Fibroblast of lung (primary cell): ENCODE results near the gene PDE9A. TPM values are rescaled to one million over a fixed set of nuclear protein-coding genes. Genes with fewer than 3 reads are reported as not detected.

Experiments
- DNase-seq, 2 donors: peaks; one replicate each; pipeline versions ENCODE4 v3.0.0 to v3.0.0-alpha.2; 2010; ENCODE audit warnings: low read depth in 2 of 2
- H2AFZ ChIP-seq: 2 replicates; pipeline ENCODE4 v1.5.1; 2012; ENCODE audit warnings: low read length, control low read depth, inconsistent platforms
- H3K27ac ChIP-seq: 2 replicates; pipeline ENCODE4 v1.5.1; 2011; ENCODE audit warnings: low read length, control low read depth; ENCODE audit not compliant: insufficient read depth
- H3K27me3 ChIP-seq: 2 replicates; pipeline ENCODE4 v1.5.1; 2011; ENCODE audit warnings: mild to moderate bottlenecking, low read length; ENCODE audit not compliant: control insufficient read depth, insufficient read depth
- H3K36me3 ChIP-seq: 2 replicates; pipeline ENCODE4 v1.5.1; 2011; ENCODE audit warnings: low read length; ENCODE audit not compliant: control insufficient read depth, insufficient read depth
- H3K4me1 ChIP-seq: 2 replicates; pipeline ENCODE4 v1.5.1; 2011; ENCODE audit warnings: low read length; ENCODE audit not compliant: control insufficient read depth, insufficient read depth; ENCODE audit errors: extremely low read depth
- H3K4me2 ChIP-seq: 2 replicates; pipeline ENCODE4 v1.5.1; 2011; ENCODE audit warnings: low read length, control low read depth; ENCODE audit not compliant: insufficient read depth; ENCODE audit errors: extremely low read depth
- H3K4me3 ChIP-seq, 4 experiments: fragments of 200-600 bp in 1 of 4; sonication (generic) in 1 of 4; replicated peaks in 1 of 4; 2 replicates each; pipeline ENCODE4 v1.5.1; 2011 to 2016; ENCODE audit warnings: low read length in 4 of 4, low read depth in 3 of 4, mild to moderate bottlenecking in 3 of 4, control low read depth in 2 of 4, inconsistent platforms in 1 of 4, mixed read lengths in 1 of 4; ENCODE audit not compliant: insufficient read depth in 1 of 4; ENCODE audit errors: control extremely low read depth in 1 of 4
- H3K79me2 ChIP-seq: 2 replicates; pipeline ENCODE4 v1.5.1; 2012; ENCODE audit warnings: mild to moderate bottlenecking, low read length, inconsistent platforms; ENCODE audit not compliant: control insufficient read depth, insufficient read depth
- H3K9ac ChIP-seq: 2 replicates; pipeline ENCODE4 v1.5.1; 2011; ENCODE audit warnings: mild to moderate bottlenecking, low read length, control low read depth; ENCODE audit not compliant: insufficient read depth
- H3K9me3 ChIP-seq: 2 replicates; pipeline ENCODE4 v1.5.1; 2012; ENCODE audit warnings: low read depth, low read length; ENCODE audit not compliant: control insufficient read depth, insufficient read depth
- H4K20me1 ChIP-seq: 2 replicates; pipeline ENCODE4 v1.5.1; 2011; ENCODE audit warnings: low read length; ENCODE audit not compliant: control insufficient read depth, insufficient read depth; ENCODE audit errors: extremely low read depth
- CTCF ChIP-seq, 2 donors: IDR thresholded peaks in 1 of 2; conservative IDR thresholded peaks in 1 of 2; 1 replicate in 1 of 2; 2 replicates in 1 of 2; pipeline ENCODE4 v1.5.1; 2011 to 2012; ENCODE audit warnings: low read length in 2 of 2, control low read depth in 1 of 2, inconsistent platforms in 1 of 2, low read depth in 1 of 2, mild to moderate bottlenecking in 1 of 2
- EZH2 ChIP-seq: IDR thresholded peaks from 2 replicates; pipeline ENCODE4 v1.5.1; 2012; ENCODE audit warnings: low read length, control low read depth, mild to moderate bottlenecking; ENCODE audit errors: missing control alignments
- polyA plus RNA-seq, 2 donors: library from polyadenylated mRNA; depleted of rRNA in 1 of 2; stranded (reverse) in 1 of 2; unstranded in 1 of 2; fragments of >200 nt; gene quantifications; 2 replicates each; pipeline ENCODE4 v1.2.1, GENCODE V29; 2011 to 2012; ENCODE audit warnings: missing spikeins in 1 of 2
- total RNA-seq: library from RNA; depleted of rRNA; stranded (reverse); fragments of >200 nt; gene quantifications from 2 replicates; pipeline ENCODE4 v1.2.1, GENCODE V29; 2014

The PDE9A gene
- total and polyA plus RNA-seq, 2 donors (not counting 1 experiment from before 2014, with no cell fraction given) = 1.8 to 4.4 TPM

DNA sequence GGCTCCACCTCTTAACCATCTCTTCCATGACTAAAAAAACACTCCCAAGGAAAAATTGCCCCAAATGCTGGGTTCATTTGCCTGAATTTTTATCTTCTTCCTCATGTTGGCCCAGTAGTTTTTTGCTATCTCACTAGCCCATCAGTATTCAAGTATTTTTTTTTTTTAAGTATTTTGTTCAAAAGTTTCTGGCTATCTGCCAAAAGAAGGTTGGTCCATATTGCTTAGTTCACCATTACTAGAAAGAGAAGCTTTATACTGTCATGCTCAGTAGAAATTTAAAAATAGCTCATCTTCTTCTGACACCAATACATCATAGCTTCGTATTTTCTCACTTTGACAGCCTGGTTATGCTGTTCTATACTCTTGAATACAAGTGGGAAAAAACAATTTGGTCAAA lies 41.0 kb upstream of the PDE9A start:
- Histone ChIP-seq H3K4me3 (no peak overlapping the region), H3K4me2 (no peak overlapping the region), H3K9ac (no peak overlapping the region), H3K4me1 (no peaks in the 10 kb centered on the region), H3K36me3 (no peaks in the 10 kb centered on the region), H3K27me3 (peaks cover 3% of the 10 kb centered on the region), H3K9me3 (no peaks in the 10 kb centered on the region), H2AFZ (no peak overlapping the region), H3K27ac (no peak overlapping the region), H4K20me1 (no peaks in the 10 kb centered on the region), H3K79me2 (no peaks in the 10 kb centered on the region)
- DNase-seq = no peak
- TF ChIP-seq CTCF (conservative IDR thresholded peaks at IDR 0.05 in 1 of 2, IDR thresholded peaks at IDR 0.05 in 1 of 2; ENCODE audit: low read depth in 1 of 2, low read length in 2 of 2) = no peak
- no peak for TF ChIP-seq EZH2

- H3K79me2 ChIP-seq = no peaks in the 10 kb centered on the region
- peaks cover 8% of the 10 kb centered on the region for H3K27me3 ChIP-seq
- H3K36me3 ChIP-seq = no peaks in the 10 kb centered on the region
Observed at GRCh38 chr21:42613756-42614155, 39.7 kb upstream of the PDE9A start.

DNA sequence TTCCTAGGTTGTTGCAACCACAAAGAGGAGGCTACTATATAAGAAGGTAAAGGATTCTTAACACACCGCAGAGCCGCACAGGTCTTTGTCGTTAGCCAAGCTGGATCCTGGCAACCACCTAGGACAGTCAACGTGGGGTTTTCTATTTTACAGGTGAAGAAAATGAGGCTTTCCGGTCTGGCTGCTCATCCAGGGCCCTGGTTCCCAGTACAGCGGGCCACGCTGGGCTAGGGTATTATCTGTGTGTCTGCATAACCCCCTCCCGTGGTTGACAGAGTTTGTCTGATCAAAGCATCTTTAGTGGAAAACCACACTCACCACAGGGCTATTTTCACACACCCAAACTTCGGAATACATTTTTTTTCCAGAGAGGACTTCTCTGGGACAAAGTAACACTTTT lies 39.0 kb upstream of the PDE9A start:
- no peak overlapping the region for H3K9ac ChIP-seq
- H3K36me3 ChIP-seq = no peaks in the 10 kb centered on the region
- no peak for DNase-seq
- H2AFZ ChIP-seq = no peak overlapping the region
- H3K9me3 ChIP-seq = no peaks in the 10 kb centered on the region
- no peak overlapping the region for H3K27ac ChIP-seq
- peaks cover 8% of the 10 kb centered on the region for H3K27me3 ChIP-seq
- H3K4me2 ChIP-seq = no peak overlapping the region
- no peaks in the 10 kb centered on the region for H4K20me1 ChIP-seq
- H3K4me1 ChIP-seq = no peaks in the 10 kb centered on the region
- no peak overlapping the region for H3K4me3 ChIP-seq
- no peak for TF ChIP-seq CTCF (conservative IDR thresholded peaks at IDR 0.05 in 1 of 2, IDR thresholded peaks at IDR 0.05 in 1 of 2; ENCODE audit: low read depth in 1 of 2, low read length in 2 of 2)
- no peak for TF ChIP-seq EZH2
- H3K79me2 ChIP-seq = no peaks in the 10 kb centered on the region

More at GRCh38 chr21:42613756-42614155, 39.7 kb upstream of the PDE9A start:
- no peak overlapping the region for H3K27ac ChIP-seq
- H2AFZ ChIP-seq = no peak overlapping the region
- no peaks in the 10 kb centered on the region for H4K20me1 ChIP-seq
- H3K4me3 ChIP-seq = no peak overlapping the region
- no peak overlapping the region for H3K9ac ChIP-seq
- H3K4me1 ChIP-seq = no peaks in the 10 kb centered on the region
- TF ChIP-seq EZH2 = no peak
- no peak for TF ChIP-seq CTCF (conservative IDR thresholded peaks at IDR 0.05 in 1 of 2, IDR thresholded peaks at IDR 0.05 in 1 of 2; ENCODE audit: low read depth in 1 of 2, low read length in 2 of 2)
- H3K9me3 ChIP-seq = no peaks in the 10 kb centered on the region
- no peak for DNase-seq
- no peak overlapping the region for H3K4me2 ChIP-seq
